ENCODE results near the gene HRH2.

GRCh38 chr5:175738126-175738525 lies 80.3 kb downstream of the HRH2 start:
- TF ChIP-seq POLR2A (IDR thresholded peaks at IDR 0.05; ENCODE audit: low read depth, low read length) = no peak
- TF ChIP-seq POLR2AphosphoS5 (IDR thresholded peaks at IDR 0.05; ENCODE audit: low read depth, low read length) = no peak
